ENCODE data around the gene PARP6.

DNA sequence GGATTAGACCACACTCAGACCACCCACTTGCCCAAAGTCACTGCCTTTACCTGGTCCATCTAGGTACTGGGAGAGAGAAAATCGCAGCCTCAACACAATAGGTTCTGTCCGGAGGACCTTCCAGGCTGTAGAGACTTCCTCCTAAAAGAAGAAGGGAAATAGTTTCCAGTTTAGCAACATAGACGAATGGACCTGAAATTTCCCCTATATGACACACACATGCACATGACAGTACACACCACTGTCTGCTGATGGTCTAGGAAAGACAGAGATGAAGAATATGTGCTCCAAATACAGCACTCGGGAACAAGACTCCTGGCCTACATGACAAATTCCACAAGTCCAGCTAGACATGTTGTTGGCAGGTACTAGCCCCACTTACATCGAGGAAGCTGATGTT is 7.3 kb downstream of the PARP6 start:
- TF ChIP-seq MAFK (IDR thresholded peaks at IDR 0.05; ENCODE audit: low read depth, low read length), result no peak
- TF ChIP-seq SP1 (IDR thresholded peaks at IDR 0.05; ENCODE audit: low read depth, low read length), result no peak
- TF ChIP-seq JUN (IDR thresholded peaks at IDR 0.05; ENCODE audit: low read depth, low read length), result no peak

Data from H1 (cell line).